ENCODE measurements around the gene WDR37. TPM values are rescaled to one million over a fixed set of nuclear protein-coding genes. Genes with fewer than 3 reads are reported as not detected.
A peak's percentile ranks its signal among the peaks of the same experiment; 100 is the strongest.

WDR37 gene
- total and polyA plus RNA-seq, 12 donors = 6.8 to 36.5 (median 31.4) TPM

DNA sequence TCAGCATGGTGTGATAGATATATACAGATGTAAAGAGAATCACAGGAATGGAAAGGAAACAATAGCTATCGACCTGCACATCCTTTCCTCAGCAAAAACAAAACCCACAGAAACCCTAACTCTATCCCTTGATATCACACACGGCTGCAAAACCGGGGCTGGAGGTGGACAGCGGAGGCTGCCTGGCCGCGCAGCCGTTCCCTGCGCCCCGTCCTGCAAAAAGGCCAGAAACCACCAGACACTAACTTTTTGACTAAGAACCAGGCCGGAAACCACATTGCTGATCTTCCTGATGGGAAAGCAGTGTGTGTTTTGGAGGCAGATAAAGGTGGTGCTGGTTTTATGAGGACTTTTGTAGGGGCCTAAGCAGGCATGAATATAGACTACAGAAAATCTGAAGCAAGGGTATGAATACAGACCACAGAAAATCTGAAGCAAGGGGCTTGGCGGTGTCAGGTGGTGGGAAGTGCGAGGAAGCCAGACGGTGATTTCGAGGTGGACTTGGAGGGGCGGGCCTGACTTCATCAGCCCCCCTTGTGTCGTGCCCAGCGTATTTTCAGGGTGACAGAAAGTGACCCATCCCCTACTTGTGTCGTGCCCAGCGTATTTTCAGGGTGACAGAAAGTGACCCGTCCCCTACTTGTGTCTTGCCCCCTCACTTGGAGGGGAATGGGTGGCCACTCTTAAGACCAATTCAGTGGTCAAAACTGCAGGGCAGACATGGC is 123.3 kb downstream of the WDR37 start:
- Histone ChIP-seq H3K4me3 (no peak overlapping the region), H3K27me3 (peaks cover 0 to 28% (median 19%) of the 10 kb centered on the region in 7 donors), H3K36me3 (no peaks in the 10 kb centered on the region), H3K27ac (no peak overlapping the region), H3K4me1 (no peaks in the 10 kb centered on the region), H3K9me3 (no peaks in the 10 kb centered on the region)
- intact Hi-C loops (cut with DNase I) = no loop called here
- TF ChIP-seq CTCF (IDR thresholded peaks at IDR 0.05) = no peak
- DNase-seq (no peak), ATAC-seq (no peak)
- WGBS, 2 donors = 81 to 90% methylated on average over 20 of the region's 20 CpGs

GRCh38 chr10:1180071-1180730 is 124.0 kb downstream of the WDR37 start:
- no peaks in the 10 kb centered on the region for H3K9me3 ChIP-seq
- H3K27ac ChIP-seq = no peak overlapping the region
- intact Hi-C loops (cut with DNase I) = no loop called here
- H3K4me1 ChIP-seq = no peaks in the 10 kb centered on the region
- WGBS, 2 donors = 84 to 86% methylated on average over 16 of the region's 16 CpGs
- ATAC-seq = peak in 1 of 8 donors; percentile 41
- no peak overlapping the region for H3K4me3 ChIP-seq
- no peak for TF ChIP-seq CTCF (IDR thresholded peaks at IDR 0.05)
- H3K27me3 ChIP-seq = peaks cover 0 to 34% (median 24%) of the 10 kb centered on the region in 7 donors
- no peaks in the 10 kb centered on the region for H3K36me3 ChIP-seq
- DNase-seq = no peak

DNA sequence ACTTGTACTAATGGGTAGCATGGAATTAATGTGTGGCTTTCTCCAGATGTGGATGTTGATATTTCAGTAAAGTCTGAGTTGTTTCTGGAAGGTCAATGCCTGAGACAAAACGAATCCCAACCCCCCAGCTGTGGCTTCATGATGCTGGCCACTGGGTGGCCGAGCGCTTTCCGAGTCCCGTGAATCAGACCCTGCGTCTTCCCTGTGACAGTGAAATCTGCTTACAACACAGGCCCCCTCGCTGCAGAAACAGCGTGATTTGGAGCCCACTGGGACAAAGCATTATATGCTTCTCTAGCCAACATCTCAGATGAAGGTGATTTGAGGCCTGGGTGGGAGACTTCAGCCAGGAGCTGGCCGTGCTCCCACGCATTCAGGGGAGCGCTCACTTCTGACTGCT is 124.7 kb downstream of the WDR37 start:
- Histone ChIP-seq H3K9me3 (no peaks in the 10 kb centered on the region), H3K27me3 (peaks cover 0 to 41% (median 21%) of the 10 kb centered on the region in 7 donors), H3K36me3 (no peaks in the 10 kb centered on the region), H3K27ac (no peak overlapping the region), H3K4me1 (no peaks in the 10 kb centered on the region), H3K4me3 (no peak overlapping the region)
- ATAC-seq (no peak), DNase-seq (no peak)
- 68 to 69% methylated on average over 11 of the region's 11 CpGs for WGBS, 2 donors
- TF ChIP-seq CTCF (IDR thresholded peaks at IDR 0.05) = no peak
- intact Hi-C loops (cut with DNase I) = no loop called here

Other genes starting within 250 kb of the WDR37 start
- 10 to 100 TPM; 58.7 to 82.6 (median 65.8) TPM for gene LARP4B, start 124.7 kb upstream of the WDR37 start, total RNA-seq
- 10 to 100 TPM; 10.6 to 39.1 TPM for gene LARP4B, start 124.7 kb upstream of the WDR37 start, polyA plus RNA-seq
- 10 to 100 TPM; 25.0 to 41.4 (median 29.4) TPM for gene GTPBP4, start 68.0 kb upstream of the WDR37 start, total RNA-seq
- gene GTPBP4, start 68.0 kb upstream of the WDR37 start, polyA plus RNA-seq = 10 to 100 TPM; 13.0 to 44.9 TPM
- 1 to 10 TPM in 1 of 10 donors, under 1 TPM in 5, not detected in 4; 0.35 to 1.2 (median 0.49) TPM for gene IDI2, start 30.5 kb upstream of the WDR37 start, total RNA-seq
- under 1 TPM; 0.07 to 0.22 TPM for gene IDI2, start 30.5 kb upstream of the WDR37 start, polyA plus RNA-seq
- gene IDI1, start 7.3 kb upstream of the WDR37 start, total RNA-seq = 10 to 100 TPM; 14.4 to 21.9 (median 18.9) TPM
- gene IDI1, start 7.3 kb upstream of the WDR37 start, polyA plus RNA-seq = 10 to 100 TPM in 1 of 2 donors, 1 to 10 TPM in 1; 8.9 to 26.0 TPM